A549 treated with DMSO at 1 μM for 4 hours (cell line): ENCODE measurements around the gene L3MBTL1. TPM values are rescaled to one million over a fixed set of nuclear protein-coding genes. Genes with fewer than 3 reads are reported as not detected.

Source experiments
- total RNA-seq: library from RNA; stranded (reverse); fragments of 200-300 nt; extraction: Qiagen RNA extraction; gene quantifications from 5 replicates; pipeline ENCODE4 v1.2.3, GENCODE V29; 2022; ENCODE audit warnings: low read depth

The L3MBTL1 gene
- total RNA-seq, result 0.58 to 1.9 TPM (median 1.5 TPM) in 5 replicates

GRCh38 chr20:43507150-43508080, at the start of gene L3MBTL1:
Gene L3MBTL1, plus strand, starts transcription at chr20:43507697. Its CDS starts 5,807 bp downstream, at chr20:43513504.

DNA sequence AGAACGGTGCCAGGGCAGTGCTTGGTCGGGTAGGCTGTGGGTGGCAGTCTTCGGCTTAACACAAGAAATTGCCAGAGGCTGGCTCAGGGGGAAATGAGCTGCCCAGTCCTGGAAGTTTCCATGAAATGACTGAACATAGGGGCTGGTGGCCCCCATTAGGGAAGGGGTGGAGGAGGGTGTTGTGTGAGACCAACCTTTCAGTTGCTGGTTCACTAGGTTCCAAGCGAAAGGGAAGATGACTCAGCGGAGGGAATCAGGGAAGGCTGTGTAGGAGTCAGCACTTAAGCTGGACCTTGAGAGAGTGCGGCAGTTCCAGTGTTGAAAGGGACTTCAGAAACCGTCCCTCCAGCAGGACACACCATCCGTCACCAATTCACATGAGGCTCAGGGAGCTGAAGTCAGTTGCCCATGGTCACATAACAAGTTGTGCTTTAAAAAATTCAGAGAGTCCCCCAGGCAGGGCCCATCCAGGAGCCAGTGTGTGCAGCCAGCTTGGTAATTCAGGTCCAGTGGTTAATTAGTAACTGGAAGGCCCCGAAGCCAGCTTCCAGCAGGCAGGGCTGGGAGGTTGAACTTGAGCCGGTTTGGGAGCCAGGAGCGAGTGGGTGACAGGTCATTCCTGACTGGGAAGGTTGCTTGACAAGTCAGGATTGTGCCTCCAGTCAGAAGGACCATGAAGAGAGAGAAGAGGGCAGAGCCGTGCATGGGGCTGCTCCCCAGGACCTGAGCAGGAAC, 51.1 kb downstream of the L3MBTL1 start, which contains the start of gene SGK2:
Gene SGK2 (plus strand): TSS at position 616 of the 735 bp plus-strand sequence. CDS start 7,469 bp downstream, outside the sequence.

DNA sequence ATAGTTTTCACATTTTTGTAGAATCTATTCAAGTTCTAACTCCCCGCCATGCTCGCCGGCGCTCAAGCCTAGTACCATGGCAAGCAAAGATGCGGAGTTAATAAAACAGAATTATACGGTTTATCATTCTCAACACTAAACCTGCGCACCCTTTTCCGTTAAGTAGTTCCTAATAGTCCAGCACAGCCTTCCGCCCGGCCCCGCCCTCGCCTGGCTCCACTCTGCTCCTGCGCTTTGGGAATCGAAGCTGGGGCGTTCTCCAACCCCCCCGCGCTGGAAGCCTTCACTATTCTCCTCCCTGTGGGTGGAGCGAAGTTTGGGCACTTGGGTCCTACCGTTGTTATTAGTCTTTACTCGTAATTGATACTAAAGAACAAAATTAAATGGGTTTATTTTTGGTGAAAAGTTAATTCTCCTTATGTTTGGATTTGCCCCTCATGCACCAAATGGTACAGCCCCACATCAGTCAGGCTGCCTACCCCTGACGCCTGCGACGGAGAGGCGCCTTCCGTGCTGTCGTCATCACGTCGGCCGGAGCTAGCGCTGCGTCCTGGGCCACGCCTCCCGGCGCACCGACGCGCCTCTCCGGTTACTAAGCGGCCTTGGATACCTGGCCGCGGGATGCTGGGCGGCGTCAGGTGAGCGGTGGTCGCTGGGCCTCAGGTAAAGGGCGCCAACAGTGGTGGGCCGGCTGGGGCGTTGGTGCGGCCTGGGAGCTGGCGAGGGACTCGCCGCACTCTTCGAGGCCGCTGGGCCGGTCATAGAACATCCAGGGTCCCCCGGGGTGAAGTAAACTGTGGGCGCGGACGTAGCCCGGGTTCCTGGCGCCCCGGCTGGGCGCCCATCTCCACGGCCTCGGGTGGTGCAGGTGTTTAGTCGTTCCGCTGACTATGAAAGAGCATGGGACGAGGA, 83.2 kb downstream of the L3MBTL1 start, which contains the start of gene IFT52:
Gene IFT52 (plus strand): TSS at position 546 of the 912 bp plus-strand sequence. CDS start 3,762 bp downstream, outside the sequence.

Other genes with a start within 250 kb of the L3MBTL1 start
- gene SRSF6, start 49.8 kb upstream of the L3MBTL1 start, total RNA-seq, result 107 to 116 TPM (median 113 TPM) in 5 replicates
- 5.4 to 7.2 TPM (median 7.2 TPM) in 5 replicates for gene SGK2, start 51.3 kb downstream of the L3MBTL1 start, total RNA-seq
- gene IFT52, start 83.2 kb downstream of the L3MBTL1 start, total RNA-seq, result 28.7 to 33.3 TPM (median 30.4 TPM) in 5 replicates
- gene MYBL2, start 159.4 kb downstream of the L3MBTL1 start, total RNA-seq, result 72.5 to 89.3 TPM (median 78.9 TPM) in 5 replicates
- not detected in 5 replicates for gene GTSF1L, start 219.3 kb downstream of the L3MBTL1 start, total RNA-seq